Adipose tissue (tissue), 3 donors: ENCODE data around the gene LACTBL1. TPM values are rescaled to one million over a fixed set of nuclear protein-coding genes. Genes with fewer than 3 reads are reported as not detected.

Experiments used
- polyA plus RNA-seq, 3 donors: library from polyadenylated mRNA; stranded (reverse); fragments of 200-250 nt; gene quantifications; one replicate each; pipeline ENCODE4 v1.2.3, GENCODE V29; 2013
- donor health status: healthy with polysubstance abuse.
- donor health status: Bipolar disorder and iron deficiency.
- donor health status: healthy.

Gene LACTBL1
- polyA plus RNA-seq, 3 donors = not detected

Other genes with a start within 250 kb of the LACTBL1 start
- gene TEX46, start 43.0 kb upstream of the LACTBL1 start, polyA plus RNA-seq = not detected
- gene KDM1A, start 46.6 kb upstream of the LACTBL1 start, polyA plus RNA-seq = 10 to 100 TPM; 20.1 to 24.9 (median 21.0) TPM
- 10 to 100 TPM in 1 of 3 donors, 1 to 10 TPM in 2; 3.0 to 15.5 (median 7.0) TPM for gene LUZP1, start 196.0 kb upstream of the LACTBL1 start, polyA plus RNA-seq
- under 1 TPM in 1 of 3 donors, not detected in 2; 0.02 TPM for gene HTR1D, start 244.6 kb upstream of the LACTBL1 start, polyA plus RNA-seq